Amygdala (tissue), 56 donors: ENCODE measurements around the gene CCDC177.
"Not testable (repeated sequence)": the region's sequence is repeated elsewhere in the genome, so short reads cannot be mapped to it uniquely, and the experiment has no call there.

Source experiments
- DNase-seq, 56 donors: peaks; one replicate each; lab custom pipeline; 2025; lab: John Stamatoyannopoulos, UW

Gene CCDC177

DNA sequence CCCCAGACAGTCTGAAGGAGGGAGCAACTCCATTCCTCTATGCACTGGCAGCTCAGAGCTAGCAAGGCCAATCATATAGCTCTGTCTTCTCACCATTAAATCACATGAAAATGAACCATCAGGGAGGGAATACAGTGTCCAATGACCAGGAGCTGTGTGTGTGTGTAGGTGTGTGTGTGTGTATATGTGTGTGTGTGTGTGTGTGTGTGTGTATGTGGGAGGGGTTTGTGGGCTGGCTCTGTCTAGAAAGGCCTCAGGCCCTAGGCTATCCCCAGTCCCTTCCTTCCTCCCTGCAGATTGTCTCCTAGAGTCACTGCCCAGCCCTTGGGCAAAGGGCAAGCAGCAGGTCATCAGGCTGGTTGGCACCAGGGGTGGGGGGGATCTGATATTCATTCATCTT is 31.1 kb upstream of the CCDC177 start:
- DNase-seq, result no peak

DNA sequence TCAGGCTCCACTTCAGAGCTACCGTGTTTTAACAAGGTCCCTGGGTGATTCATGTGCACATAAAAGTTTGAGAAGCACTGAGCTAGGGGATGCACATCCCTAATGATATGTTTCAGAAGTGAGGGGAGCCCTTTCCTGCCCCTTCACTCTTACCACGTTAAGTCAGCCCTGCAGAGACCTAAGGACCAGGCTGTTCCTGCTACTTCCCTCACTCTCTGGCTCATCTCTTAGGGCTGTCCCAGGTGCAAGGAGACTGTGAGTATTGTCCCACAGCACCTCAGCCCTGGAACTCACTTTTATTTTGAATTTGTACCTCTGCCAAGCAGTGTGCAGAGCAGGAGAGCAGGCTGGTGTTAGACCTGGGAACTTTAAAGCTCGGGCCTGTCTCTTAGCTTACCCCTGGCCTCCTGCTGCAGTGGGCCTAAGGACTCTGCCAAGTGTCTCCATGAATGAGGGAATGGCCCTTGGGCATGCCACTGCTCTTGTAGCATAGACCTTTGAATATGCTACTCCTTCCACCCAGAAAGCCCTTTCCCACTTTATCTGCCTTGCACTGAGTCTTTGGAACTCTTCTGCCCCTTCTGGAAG is 25.7 kb upstream of the CCDC177 start:
- DNase-seq, result no peak

DNA sequence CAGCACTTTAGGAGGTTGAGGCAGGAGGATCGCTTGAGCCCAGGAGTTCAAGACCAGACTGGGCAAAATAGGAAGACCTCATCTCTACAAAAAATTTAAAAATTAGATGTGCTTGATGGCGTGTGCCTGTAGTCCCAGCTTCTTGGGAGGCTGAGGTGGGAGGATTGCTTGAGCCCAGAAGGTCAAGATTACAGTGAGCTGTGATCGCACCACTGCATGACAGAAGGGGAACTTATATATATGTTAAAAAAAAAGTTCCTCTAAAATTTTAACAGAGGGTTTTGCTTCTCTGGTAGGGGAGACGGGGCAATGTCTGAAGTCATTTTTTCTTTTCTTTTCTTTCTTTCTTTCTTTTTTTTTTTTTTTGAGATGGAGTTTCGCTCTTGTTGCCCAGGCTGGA is 24.8 kb upstream of the CCDC177 start:
- DNase-seq, result not testable (repeated sequence)

DNA sequence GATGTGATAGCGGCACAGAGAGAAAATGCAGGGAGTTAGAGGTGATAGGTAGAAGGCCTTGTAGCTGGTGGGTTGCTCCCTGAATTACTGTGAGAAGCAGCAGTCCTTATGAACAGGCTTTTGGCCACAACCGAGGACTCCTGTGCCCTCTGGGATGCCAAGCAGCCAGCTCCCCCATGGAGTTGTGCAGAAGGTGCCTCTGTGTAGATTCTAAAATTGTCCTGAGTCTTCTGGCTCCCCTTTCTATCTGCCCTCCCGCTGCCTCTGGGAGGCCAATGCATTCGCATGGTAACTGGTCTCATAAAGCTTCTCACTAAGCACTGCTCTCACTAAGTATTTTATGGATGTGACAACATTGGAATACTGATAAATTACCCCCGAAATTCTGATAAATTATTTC is 20.7 kb upstream of the CCDC177 start:
- DNase-seq, result no peak

DNA sequence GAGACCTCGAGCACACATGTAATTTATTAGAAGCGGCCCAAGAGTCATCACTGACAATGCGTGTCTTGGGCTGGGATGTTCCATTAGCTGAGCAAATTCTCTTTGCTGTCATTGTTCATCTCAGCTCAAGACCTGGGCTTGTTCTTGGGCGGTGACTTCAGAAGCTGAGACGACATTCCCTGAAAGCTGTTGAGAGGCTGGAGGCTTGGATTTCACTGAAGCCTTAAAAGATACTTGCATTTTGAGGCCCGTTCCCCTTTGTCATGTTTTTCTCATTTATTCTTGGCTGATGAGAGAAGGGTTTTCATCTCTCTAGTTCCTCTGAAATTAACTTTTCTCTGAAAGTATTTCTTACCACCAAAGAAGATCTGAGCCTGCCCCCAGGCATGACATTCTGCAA is 20.2 kb upstream of the CCDC177 start:
- DNase-seq, result no peak

- peak in 14 of 56 donors; percentile 4 to 50 (median 18) for DNase-seq
These were observed 18.5 kb upstream of the CCDC177 start for GRCh38 chr14:69593018-69593677.

GRCh38 chr14:69591317-69591716 is 16.6 kb upstream of the CCDC177 start:
- no peak for DNase-seq

GRCh38 chr14:69587389-69587788 is 12.7 kb upstream of the CCDC177 start:
- no peak for DNase-seq

DNA sequence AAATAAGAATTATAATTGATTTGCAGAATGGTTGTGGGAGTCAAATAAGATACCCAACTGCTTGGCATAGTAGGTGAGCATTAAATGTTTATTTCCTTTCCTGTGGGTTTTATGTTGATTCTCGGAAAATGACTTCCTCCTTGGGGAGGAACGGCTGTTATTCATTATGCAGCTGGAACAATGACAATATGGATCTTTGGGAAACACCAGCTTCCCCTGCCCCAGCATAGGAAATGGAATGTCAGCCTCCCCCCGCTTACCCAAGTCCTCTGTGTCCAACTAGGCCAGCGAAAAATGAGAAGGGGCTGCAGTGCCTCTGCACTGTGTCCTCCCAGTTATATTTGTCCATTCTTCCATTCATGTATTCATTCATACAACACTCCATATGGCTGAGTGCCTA is 11.7 kb upstream of the CCDC177 start:
- DNase-seq, result no peak

DNA sequence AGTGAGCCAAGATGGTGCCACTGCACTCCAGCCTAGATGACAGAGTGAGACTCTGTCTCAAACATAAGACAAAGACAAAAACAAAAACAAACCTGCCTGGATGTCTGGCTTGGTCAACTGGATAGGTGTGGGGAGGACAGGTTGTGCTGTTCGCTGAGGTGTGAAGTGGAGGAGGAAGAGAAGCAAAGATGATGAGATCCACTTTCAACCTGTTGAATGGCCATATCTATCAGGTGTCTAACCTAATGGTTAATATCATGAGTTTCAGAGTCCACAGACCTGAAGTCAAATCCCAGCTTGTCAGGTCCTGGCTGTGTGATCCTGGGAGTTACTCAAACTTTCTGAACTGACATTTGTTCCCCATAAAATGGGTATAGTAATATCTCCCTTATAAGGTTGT is 9.7 kb upstream of the CCDC177 start:
- DNase-seq, result no peak

DNA sequence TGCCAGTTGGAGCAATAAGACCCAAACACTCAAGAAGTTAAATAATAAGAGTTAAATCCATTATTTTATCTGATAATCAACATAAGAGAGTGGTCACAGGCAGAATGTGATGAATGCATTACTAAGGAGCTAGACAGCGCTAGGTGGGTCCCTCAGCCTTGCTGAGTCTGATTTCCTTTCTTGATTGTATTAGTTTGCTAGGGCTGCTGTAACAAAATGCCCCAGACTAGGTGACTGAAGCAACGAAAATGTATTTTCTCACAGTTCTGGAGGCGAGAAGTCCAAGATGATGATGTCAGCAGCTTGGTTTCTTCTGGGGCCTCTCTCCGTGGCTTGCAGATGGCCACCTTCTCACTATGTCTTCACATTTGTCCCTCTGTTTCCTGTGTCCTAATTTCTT is 8.2 kb upstream of the CCDC177 start:
- no peak for DNase-seq

DNA sequence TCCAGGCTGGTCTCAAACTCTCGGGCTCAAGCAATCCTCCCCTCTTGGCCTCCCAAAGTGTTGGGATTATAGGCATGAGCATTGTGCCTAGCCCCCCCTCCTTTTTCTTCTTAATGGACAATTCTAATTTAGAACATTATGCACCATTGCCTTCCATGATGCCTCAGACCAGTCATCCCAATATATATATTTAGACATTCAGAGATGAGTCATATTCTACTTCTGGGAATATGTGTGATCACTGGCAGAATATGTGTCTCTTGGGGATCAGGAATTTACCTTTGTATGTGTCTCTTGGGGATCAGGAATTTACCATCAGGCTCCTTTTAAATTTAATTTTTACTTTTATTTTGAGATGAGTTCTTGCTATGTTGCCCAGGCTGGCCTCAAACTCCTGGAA is 7.5 kb upstream of the CCDC177 start:
- no peak for DNase-seq

GRCh38 chr14:69581316-69581935 is 6.8 kb upstream of the CCDC177 start:
- no peak for DNase-seq

DNA sequence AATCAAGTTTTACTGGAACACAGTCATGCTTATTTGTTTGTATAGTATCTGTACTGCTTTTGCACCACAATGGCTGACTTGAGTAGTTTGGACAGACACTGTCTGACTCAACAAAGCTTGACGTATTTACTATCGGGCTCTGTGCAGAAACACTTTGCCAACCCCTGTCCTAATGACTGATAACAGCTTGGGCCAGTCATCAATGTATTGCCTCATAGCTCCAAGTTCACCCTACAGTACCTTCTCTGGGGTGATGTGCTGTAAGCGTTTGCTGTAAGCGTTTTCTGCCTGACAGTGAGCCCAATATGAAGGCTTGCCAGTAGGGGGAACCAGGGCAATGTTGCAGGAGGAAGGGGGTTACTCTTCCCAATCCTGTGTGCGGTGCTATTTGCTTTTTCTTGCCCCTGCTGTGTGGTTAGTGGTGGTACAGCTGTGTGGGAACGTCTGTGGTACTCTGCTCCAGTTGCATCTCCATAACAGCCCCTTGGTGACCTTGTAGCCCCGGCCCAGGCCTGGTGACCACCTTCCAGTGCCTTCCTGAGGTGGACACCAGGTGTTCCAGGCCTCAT is 5.4 kb upstream of the CCDC177 start:
- peak in 4 of 56 donors; percentile 2 to 19 (median 6) for DNase-seq

DNA sequence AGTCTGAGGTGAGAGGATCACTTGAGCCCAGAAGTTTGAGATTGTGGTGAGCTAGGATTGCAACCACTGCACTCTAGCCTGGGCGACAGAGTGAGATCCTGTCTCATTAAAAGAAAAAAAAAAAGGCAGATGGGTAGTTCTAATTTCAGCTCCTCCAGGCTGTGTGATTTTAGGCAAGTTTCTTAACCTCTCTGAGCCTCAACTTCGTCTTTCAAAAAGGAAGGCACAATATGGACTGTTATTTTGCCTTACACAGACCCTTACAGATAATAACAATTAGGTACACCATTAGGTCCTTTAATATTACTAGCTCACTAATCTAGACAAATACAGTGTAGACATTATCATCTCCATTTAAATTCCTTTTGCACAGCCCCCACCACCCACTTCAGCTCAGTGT is 4.8 kb upstream of the CCDC177 start:
- no peak for DNase-seq

GRCh38 chr14:69574954-69575295 is 254 bp upstream of the CCDC177 start:
- DNase-seq, result no peak

- DNase-seq, result peak in 11 of 56 donors; percentile 9 to 60 (median 24)
These were observed 824 bp downstream of the CCDC177 start for GRCh38 chr14:69573831-69574262.

- no peak for DNase-seq
These were observed 1.4 kb downstream of the CCDC177 start for GRCh38 chr14:69573205-69573830.

DNA sequence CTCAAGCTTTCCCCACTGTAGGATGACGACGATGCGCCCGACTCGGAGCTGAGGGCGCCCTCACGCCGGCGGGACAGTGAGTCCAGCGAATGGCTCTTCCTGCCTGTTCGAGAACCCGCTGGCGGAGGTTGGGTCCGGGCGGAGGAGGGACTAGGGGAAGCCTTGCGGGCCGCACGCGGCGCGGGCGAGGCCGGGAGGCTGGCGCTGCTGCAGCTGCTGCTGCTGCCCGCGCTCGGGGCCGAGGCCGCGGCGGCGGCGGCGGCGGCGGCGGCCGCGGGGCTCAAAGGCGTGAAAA is 1.9 kb downstream of the CCDC177 start:
- DNase-seq, result no peak

DNA sequence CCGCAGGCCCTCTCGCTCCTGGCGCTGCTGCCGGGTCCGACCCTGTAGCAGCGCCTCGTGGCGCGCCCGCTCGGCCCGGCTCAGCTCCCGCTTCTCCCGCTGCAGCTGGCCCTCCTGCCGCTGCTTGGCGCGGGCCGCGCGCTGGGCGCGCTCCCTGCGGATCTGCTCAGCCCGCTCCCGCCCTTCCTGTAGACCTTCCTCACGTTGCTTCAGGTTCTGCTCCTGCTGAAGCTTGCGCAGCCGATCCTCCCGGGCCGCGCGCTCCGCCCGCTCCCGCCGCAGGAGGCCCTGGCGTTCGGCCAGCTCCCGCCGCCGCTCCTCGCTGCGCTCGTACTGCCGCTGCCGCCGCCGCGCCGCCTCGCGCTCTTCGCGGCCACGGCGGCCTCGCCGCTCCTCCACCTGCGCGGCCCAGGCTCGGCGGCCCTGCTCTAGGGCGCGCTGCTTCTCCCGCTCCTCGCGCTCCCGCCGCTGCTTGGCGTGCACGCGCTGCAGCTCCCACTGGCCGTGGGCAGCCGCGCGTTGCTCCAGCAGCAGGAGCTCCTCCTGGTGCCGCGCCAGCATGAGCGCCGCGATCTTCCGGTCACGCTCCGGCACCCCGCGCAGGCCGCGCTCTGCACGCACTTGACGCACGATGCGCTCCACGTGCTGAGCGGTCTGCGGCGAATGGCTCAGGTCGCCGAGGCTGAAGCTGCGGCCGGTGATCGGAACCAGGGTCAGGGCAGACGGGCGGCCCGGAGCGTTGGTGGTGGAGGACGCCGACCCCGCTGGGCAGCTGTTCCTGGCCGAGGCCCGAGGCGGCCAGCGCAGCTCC is 2.4 kb downstream of the CCDC177 start:
- DNase-seq, result no peak
